Psoas muscle (tissue), 8 donors: Measurements from ENCODE around the gene EYA2. TPM values are rescaled to one million over a fixed set of nuclear protein-coding genes. Genes with fewer than 3 reads are reported as not detected.

ENCODE experiments used
- ATAC-seq, 4 donors: fragments of 200-7000 bp; cut with Tn5 transposase; one replicate each; pipeline ENCODE4 v1.9.1; 2020; ENCODE audit warnings: moderate library complexity in 3 of 4, mild to moderate bottlenecking in 2 of 4
- DNase-seq, 2 donors: peaks; one replicate each; pipeline ENCODE4 v3.0.0-alpha.2; 2020
- H3K27ac ChIP-seq: fragments of 200-600 bp; one replicate; pipeline ENCODE4 v1.8.0; 2022
- H3K27me3 ChIP-seq, 3 donors: fragments of 200-600 bp in 1 of 3; one replicate each; pipeline versions ENCODE4 v1.6.1 to v1.8.0; 2013 to 2022; ENCODE audit warnings: low read length in 2 of 3, mild to moderate bottlenecking in 2 of 3, moderate library complexity in 1 of 3; ENCODE audit not compliant: insufficient read depth in 3 of 3
- H3K36me3 ChIP-seq, 2 donors: fragments of 200-600 bp in 1 of 2; one replicate each; pipeline versions ENCODE4 v1.6.1 to v1.8.0; 2013 to 2022; ENCODE audit warnings: low read depth in 1 of 2, mild to moderate bottlenecking in 1 of 2, moderate library complexity in 1 of 2; ENCODE audit not compliant: insufficient read depth in 1 of 2
- H3K4me1 ChIP-seq: fragments of 200-600 bp; one replicate; pipeline ENCODE4 v1.8.0; 2022
- H3K4me3 ChIP-seq: fragments of 200-600 bp; one replicate; pipeline ENCODE4 v1.8.0; 2022; ENCODE audit warnings: mild to moderate bottlenecking
- H3K9me3 ChIP-seq: fragments of 200-600 bp; one replicate; pipeline ENCODE4 v1.8.0; 2022
- WGBS, 3 donors: extraction: QIAGEN DNeasy Blood & Tissue Kit; methylation state at CpG; one replicate each; pipeline versions ENCODE4 v1.1.6 to v1.1.7; 2013; 5-methylcytosine and 5-hydroxymethylcytosine counted together
- intact Hi-C, 2 donors: fragments of 100-400 bp; cut with DNase I; formaldehyde crosslinking; loops; one replicate each; pipeline versions ENCODE4 v1.11.0 to v1.14.2; 2022
- polyA plus RNA-seq, 3 donors: library from polyadenylated mRNA; stranded (reverse); fragments of 200-250 nt; gene quantifications; one replicate each; pipeline ENCODE4 v1.2.3, GENCODE V29; 2013
- total RNA-seq, 4 donors: library from RNA; stranded (reverse); fragmentation: NEBNext Ultra II Directional in 2 of 4; extraction: Animal tissue kit (Norgen Biotek cat#: 25700) in 2 of 4; gene quantifications; one replicate each; pipeline versions ENCODE4 v1.2.1 to v1.2.4, GENCODE V29; 2021 to 2023
- TF ChIP-seq, protein P1 (sequence below): fragments of 200-600 bp; IDR thresholded peaks from one replicate; pipeline ENCODE4 v1.8.0; 2022; ENCODE audit warnings: antibody characterized with exemption
- donor health status: healthy with polysubstance abuse.
- donor health status: DM: no; HTN: no; CAD: no; lungs with moderate emphysema.
- donor health status: Bipolar disorder and iron deficiency.
- donor health status: healthy.
- donor health status: DM: yes; HTN: yes; CAD: no.
- donor health status: DM: no; HTN: no; CAD: no.
- donor health status: DM: no; HTN: no; CAD: no.
- donor health status: DM: yes; HTN: yes; CAD: no.

Gene EYA2
- total and polyA plus RNA-seq, 7 donors: 0.72 to 4.0 (median 2.0) TPM

DNA sequence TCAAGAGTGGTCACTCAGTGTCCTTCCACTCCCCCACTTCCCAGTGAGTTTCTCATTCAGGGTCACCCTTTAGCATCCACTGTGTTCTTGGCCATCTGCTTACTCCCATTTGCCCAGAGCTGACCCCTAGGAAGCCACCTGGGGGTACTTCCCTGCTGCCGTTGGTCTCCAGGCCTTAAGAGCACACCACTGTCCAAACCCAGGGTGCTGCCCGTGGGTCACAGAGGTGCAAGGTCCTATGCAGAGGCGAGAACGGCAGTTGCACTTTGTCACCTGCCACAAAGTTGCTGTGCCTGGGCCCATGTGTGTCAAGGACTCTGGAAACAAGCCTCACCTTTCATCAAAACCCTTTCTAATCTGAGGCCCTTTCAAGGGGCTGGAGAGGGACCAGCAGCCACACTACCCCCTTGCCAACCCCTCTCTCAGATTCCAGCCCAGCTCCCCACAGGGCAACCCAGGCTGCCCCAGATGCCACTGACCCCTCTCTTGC lies 270.8 kb downstream of the EYA2 start:
- TF ChIP-seq, protein P1, sequence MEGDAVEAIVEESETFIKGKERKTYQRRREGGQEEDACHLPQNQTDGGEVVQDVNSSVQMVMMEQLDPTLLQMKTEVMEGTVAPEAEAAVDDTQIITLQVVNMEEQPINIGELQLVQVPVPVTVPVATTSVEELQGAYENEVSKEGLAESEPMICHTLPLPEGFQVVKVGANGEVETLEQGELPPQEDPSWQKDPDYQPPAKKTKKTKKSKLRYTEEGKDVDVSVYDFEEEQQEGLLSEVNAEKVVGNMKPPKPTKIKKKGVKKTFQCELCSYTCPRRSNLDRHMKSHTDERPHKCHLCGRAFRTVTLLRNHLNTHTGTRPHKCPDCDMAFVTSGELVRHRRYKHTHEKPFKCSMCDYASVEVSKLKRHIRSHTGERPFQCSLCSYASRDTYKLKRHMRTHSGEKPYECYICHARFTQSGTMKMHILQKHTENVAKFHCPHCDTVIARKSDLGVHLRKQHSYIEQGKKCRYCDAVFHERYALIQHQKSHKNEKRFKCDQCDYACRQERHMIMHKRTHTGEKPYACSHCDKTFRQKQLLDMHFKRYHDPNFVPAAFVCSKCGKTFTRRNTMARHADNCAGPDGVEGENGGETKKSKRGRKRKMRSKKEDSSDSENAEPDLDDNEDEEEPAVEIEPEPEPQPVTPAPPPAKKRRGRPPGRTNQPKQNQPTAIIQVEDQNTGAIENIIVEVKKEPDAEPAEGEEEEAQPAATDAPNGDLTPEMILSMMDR: no peak
- ATAC-seq: no peak

DNA sequence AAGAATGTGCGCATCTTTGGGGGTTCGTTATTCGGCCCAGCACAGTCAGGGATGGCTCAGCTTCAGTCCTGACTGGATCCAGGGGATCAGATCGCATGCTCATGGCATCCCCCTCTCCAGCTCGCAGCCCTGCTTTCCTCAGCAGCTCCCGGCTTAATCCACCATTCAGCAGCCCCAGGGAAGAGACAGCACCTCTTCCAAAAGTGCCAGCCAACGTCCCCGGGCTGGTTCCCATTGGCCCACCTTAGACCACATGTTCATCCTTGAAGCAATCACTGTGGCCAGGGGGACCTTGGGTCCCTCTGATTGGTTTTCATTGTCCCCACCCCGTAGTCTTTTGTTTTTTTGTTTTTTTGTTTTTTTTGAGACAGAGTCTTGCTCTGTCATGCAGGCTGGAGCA lies 273.2 kb downstream of the EYA2 start:
- intact Hi-C loops: no loop called here
- Histone ChIP-seq H3K9me3 (no peaks in the 10 kb centered on the region), H3K4me3 (no peak overlapping the region), H3K4me1 (no peaks in the 10 kb centered on the region), H3K36me3 (no peaks in the 10 kb centered on the region), H3K27ac (no peak overlapping the region), H3K27me3 (peaks cover 0 to 4% (median 0%) of the 10 kb centered on the region in 3 donors)
- DNase-seq: no peak
- TF ChIP-seq, protein P1: no peak
- ATAC-seq: no peak
- 81 to 85% (median 83%) methylated on average over 9 of the region's 9 CpGs for WGBS, 3 donors

More for the DNA sequence above, 270.8 kb downstream of the EYA2 start:
- Histone ChIP-seq H3K9me3 (no peaks in the 10 kb centered on the region), H3K4me3 (no peak overlapping the region), H3K36me3 (no peaks in the 10 kb centered on the region), H3K4me1 (no peaks in the 10 kb centered on the region), H3K27ac (no peak overlapping the region), H3K27me3 (no peaks in the 10 kb centered on the region)
- no peak for DNase-seq
- 88 to 92% (median 92%) methylated on average over 4 of the region's 4 CpGs for WGBS, 3 donors
- intact Hi-C loops: no loop called here

DNA sequence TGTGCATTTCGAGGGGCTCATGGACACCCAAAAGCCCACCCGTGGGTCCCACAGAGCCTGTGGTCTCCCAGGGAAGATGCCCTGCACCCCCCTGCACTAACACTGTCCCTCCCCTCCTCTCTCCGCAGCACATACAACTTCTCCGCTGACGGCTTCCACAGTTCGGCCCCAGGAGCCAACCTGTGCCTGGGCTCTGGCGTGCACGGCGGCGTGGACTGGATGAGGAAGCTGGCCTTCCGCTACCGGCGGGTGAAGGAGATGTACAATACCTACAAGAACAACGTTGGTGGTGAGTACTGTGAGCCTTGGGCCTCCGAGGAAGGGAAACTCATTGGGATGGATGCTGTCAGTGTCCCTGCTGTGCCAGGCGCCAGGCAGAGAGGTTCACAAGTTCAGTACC lies 277.9 kb downstream of the EYA2 start:
- no peaks in the 10 kb centered on the region for H3K36me3 ChIP-seq
- TF ChIP-seq, protein P1: no peak
- no peaks in the 10 kb centered on the region for H3K9me3 ChIP-seq
- H3K4me3 ChIP-seq: no peak overlapping the region
- 90 to 92% (median 90%) methylated on average over 16 of the region's 16 CpGs for WGBS, 3 donors
- peaks cover 0 to 7% (median 0%) of the 10 kb centered on the region in 3 donors for H3K27me3 ChIP-seq
- ATAC-seq (no peak), DNase-seq (no peak)
- no peak overlapping the region for H3K27ac ChIP-seq
- no peaks in the 10 kb centered on the region for H3K4me1 ChIP-seq
- intact Hi-C loops: no loop called here

DNA sequence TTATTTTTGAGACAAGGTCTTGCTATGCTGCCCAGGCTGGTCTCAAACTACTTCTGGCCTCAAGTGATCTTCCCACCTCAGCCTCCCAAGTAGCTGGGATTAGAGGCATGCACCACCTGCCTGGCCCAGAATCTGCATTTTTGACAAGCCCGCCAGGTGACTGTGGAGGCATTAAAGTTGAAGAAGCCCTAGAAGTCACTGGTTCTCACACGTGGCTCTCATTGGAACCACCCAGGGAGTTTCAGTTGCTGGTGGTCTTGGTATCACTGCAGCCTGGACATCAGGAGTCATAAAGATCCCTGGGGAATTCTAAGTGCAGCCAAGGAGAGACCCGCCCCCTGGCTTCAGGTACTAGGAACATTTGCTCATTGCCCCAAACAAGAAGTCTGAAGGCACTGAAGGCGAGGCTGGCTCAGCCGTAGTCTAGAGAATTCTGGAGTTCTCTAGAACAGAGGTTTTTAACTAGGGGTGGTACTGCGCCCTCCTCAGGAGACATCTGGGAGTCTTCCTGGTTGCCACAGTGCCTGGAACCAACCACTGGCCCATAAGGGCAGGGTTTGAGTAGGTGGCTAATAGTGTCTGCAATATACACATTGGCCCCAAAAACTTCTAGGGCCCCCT lies 279.1 kb downstream of the EYA2 start:
- no peak for ATAC-seq
- TF ChIP-seq, protein P1: no peak
- Histone ChIP-seq H3K36me3 (no peaks in the 10 kb centered on the region), H3K9me3 (no peaks in the 10 kb centered on the region), H3K4me1 (no peaks in the 10 kb centered on the region), H3K4me3 (no peak overlapping the region), H3K27ac (no peak overlapping the region), H3K27me3 (peaks cover 0 to 7% (median 0%) of the 10 kb centered on the region in 3 donors)
- intact Hi-C loops: no loop called here
- DNase-seq: no peak
- 82 to 89% (median 83%) methylated on average over 6 of the region's 6 CpGs for WGBS, 3 donors
